AG09309 (cell line): ENCODE measurements around the gene TSHZ2.

Source experiments
- DNase-seq: peaks from one replicate; pipeline ENCODE4 v3.0.0-alpha.2; 2010; ENCODE audit warnings: low read depth
- H3K4me3 ChIP-seq: 2 replicates; pipeline ENCODE4 v1.5.1; 2011; ENCODE audit warnings: mild to moderate bottlenecking, low read depth, low read length, moderate library complexity; ENCODE audit not compliant: control insufficient read depth
- TF ChIP-seq, protein P1 (sequence below): IDR thresholded peaks from 2 replicates; pipeline ENCODE4 v1.5.1; 2011; ENCODE audit warnings: mild to moderate bottlenecking, low read depth, low read length, inconsistent platforms; ENCODE audit not compliant: insufficient read depth, control insufficient read depth; ENCODE audit errors: missing control alignments

TSHZ2 gene

DNA sequence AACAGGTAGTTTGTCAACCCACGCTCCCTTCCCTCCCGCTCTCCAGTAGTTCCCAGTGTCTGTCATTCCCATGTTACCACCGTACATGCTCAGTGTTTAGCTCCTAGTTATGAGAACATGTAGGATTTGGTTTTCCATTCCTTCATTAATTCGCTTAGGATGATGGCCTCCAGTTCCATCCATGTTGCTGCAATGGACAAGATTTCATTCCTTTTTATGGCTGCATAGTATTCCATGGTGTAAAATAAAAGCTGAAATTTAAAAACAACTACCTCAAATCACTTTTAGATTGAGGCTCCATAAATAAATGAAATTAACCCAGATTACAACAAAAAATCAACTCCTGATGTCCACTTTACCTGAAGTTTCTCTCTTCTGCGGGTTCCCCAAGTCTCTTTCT is 430.9 kb downstream of the TSHZ2 start:
- H3K4me3 ChIP-seq: no peak overlapping the region
- no peak for DNase-seq
- TF ChIP-seq, protein P1, sequence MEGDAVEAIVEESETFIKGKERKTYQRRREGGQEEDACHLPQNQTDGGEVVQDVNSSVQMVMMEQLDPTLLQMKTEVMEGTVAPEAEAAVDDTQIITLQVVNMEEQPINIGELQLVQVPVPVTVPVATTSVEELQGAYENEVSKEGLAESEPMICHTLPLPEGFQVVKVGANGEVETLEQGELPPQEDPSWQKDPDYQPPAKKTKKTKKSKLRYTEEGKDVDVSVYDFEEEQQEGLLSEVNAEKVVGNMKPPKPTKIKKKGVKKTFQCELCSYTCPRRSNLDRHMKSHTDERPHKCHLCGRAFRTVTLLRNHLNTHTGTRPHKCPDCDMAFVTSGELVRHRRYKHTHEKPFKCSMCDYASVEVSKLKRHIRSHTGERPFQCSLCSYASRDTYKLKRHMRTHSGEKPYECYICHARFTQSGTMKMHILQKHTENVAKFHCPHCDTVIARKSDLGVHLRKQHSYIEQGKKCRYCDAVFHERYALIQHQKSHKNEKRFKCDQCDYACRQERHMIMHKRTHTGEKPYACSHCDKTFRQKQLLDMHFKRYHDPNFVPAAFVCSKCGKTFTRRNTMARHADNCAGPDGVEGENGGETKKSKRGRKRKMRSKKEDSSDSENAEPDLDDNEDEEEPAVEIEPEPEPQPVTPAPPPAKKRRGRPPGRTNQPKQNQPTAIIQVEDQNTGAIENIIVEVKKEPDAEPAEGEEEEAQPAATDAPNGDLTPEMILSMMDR: no peak

DNA sequence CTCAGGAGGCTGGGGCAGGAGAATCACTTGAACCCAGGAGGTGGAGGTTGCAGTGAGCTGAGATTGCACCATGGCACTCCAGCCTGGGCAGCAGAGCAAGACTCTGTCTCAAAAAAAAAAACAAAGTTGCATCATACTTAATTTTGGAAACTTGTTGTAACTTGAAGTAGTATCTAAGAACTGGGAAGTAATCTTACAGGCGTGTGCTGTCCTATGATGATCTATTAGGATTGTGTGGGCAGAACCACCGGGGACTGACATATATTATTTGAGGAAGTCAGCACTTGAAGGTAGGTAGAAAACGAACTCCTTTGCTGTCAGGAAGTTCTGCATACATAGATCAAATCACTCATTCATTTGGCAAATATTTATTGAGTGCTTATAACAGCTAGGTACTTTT is 433.0 kb downstream of the TSHZ2 start:
- TF ChIP-seq, protein P1: no peak
- no peak overlapping the region for H3K4me3 ChIP-seq
- no peak for DNase-seq

DNA sequence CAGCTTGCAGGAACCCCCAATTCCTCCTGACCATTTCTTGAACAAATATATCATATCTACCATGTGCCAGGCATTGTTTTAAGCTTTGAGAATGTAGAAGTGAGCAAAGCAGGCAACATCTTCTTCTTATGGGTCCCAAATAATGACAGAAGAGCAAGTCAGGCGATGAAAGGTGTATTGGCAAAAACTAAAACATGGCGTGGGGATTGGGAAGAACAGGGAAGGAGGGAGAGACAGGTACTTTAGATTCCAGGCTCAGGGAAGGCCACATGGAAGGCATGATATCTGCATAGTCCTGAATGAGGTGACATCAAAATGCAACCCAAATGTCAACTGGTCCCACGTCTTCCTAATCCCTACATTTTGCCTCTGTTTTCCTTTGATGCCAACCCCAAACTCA is 434.4 kb downstream of the TSHZ2 start:
- TF ChIP-seq, protein P1: no peak
- no peak overlapping the region for H3K4me3 ChIP-seq
- DNase-seq: no peak

DNA sequence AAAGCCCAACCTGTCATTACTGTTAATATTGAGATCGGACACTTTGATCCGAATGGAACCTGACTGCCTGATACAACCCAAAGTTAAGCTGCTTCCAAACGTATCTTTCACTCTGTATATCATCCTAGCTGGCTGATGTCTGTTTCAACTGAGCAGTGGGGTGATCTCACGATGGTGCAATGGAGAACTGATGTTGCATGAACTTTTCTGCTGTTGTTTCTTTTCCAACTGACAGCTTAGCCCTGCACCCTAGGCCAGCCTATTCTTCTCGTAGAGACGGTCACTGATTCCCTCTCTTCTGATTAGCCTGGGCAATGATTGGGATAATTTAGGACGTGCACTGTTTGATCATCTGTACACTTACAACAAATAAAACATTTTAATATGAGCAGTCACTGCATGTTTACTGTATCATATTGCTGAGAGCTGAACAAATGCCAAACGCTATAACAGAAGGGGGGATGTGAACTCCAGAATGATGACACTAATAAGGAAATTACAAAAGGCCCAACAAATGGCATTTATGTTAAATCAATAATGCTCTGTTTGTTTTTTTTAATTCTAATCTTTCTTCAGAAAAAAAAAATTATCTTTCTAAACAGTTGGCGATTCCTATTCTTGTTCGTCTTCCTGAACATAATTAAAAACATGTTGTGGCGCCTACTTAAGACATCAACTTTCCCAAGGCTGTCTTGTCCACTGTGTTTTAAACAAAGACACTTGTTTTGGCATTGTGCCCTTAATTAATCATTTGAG is 436.7 kb downstream of the TSHZ2 start:
- TF ChIP-seq, protein P1: no peak
- DNase-seq: no peak
- H3K4me3 ChIP-seq: no peak overlapping the region

DNA sequence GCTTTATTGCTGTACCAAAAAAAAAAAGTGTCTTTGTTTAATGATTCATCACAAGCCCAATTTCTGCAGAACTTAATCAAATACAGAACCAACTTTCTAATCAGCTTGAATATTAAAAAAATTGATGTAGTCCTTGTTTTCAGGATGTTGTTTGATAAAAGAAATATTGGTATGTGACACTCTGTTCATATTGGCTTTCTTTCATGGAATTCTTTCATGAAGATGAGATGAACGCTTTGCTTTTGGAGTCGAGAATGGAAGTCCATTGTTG is 437.2 kb downstream of the TSHZ2 start:
- TF ChIP-seq, protein P1: no peak
- H3K4me3 ChIP-seq: no peak overlapping the region
- no peak for DNase-seq

DNA sequence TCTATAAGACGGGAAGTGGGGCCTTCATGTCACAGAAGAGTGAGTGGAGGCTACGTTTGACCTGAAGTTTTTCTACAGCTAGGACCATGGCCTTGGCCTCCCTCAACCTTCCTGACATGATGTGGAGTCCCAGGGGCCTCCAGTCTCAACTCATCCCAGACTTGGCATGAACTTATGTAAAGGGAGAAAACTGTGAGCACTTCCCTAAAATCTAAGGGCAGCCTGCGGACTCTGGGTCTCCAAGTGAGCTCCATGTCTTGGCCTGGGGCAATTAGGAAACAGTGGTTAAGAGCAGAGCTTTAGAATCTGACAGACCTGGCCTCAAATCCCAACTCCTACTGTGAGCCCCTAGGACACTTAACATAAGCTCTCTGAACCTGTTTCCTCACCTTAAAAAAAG is 439.0 kb downstream of the TSHZ2 start:
- no peak overlapping the region for H3K4me3 ChIP-seq
- DNase-seq: no peak
- TF ChIP-seq, protein P1: no peak

DNA sequence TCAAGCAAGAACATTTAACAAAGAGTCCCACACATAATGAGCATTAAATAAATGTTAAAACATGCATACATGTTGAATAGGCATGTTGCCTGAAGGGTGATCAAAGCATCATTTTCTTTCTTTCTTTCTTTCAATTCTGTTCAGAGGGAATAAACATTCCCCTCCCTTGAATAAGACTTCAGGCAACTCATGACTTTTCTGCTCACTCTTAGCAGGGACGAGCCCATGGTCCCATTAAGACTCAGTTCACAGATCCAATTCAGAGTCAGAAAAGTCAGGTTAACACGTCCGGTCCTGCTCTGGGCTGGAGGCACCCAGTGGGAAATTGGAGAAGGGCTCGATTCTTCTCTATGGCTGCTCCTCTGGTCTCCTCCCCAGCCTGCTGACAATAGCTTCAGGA is 439.7 kb downstream of the TSHZ2 start:
- TF ChIP-seq, protein P1: no peak
- no peak overlapping the region for H3K4me3 ChIP-seq
- no peak for DNase-seq
